GM23248 (cell line): ENCODE measurements around the gene LRRC19. TPM values are rescaled to one million over a fixed set of nuclear protein-coding genes. Genes with fewer than 3 reads are reported as not detected.

ENCODE experiments used
- DNase-seq: peaks from one replicate; pipeline ENCODE4 v3.0.0-alpha.2; 2015
- H2AFZ ChIP-seq: fragments of 200-600 bp; sonication (generic); 2 replicates; pipeline ENCODE4 v1.6.1; 2016; ENCODE audit warnings: antibody characterized with exemption
- H3F3A ChIP-seq: fragments of 200-600 bp; sonication (generic); 2 replicates; pipeline ENCODE4 v1.6.1; 2016; ENCODE audit warnings: mild to moderate bottlenecking, antibody characterized with exemption, mixed run types; ENCODE audit not compliant: insufficient read depth
- H3K27ac ChIP-seq: fragments of 200-600 bp; sonication (generic); 2 replicates; pipeline ENCODE4 v1.5.1; 2016; ENCODE audit warnings: mild to moderate bottlenecking
- H3K27me3 ChIP-seq: fragments of 200-600 bp; sonication (generic); replicated peaks from 2 replicates; pipeline ENCODE4 v1.6.1; 2016; ENCODE audit warnings: mild to moderate bottlenecking; ENCODE audit not compliant: insufficient read depth
- H3K36me3 ChIP-seq: fragments of 200-600 bp; sonication (generic); 2 replicates; pipeline ENCODE4 v1.6.1; 2016; ENCODE audit warnings: low read depth, mild to moderate bottlenecking
- H3K4me1 ChIP-seq: fragments of 200-600 bp; sonication (generic); 2 replicates; pipeline ENCODE4 v1.6.1; 2016; ENCODE audit warnings: mild to moderate bottlenecking; ENCODE audit not compliant: insufficient read depth
- H3K4me2 ChIP-seq: fragments of 200-600 bp; sonication (generic); one replicate; pipeline ENCODE4 v1.6.1; 2016; ENCODE audit warnings: mild to moderate bottlenecking; ENCODE audit not compliant: unreplicated experiment
- H3K4me3 ChIP-seq: fragments of 200-600 bp; sonication (generic); 2 replicates; pipeline ENCODE4 v1.5.1; 2016; ENCODE audit warnings: mild to moderate bottlenecking
- H3K79me2 ChIP-seq: fragments of 200-600 bp; sonication (generic); 2 replicates; pipeline ENCODE4 v1.6.1; 2016; ENCODE audit warnings: mild to moderate bottlenecking; ENCODE audit not compliant: insufficient read depth
- H3K9ac ChIP-seq: fragments of 200-600 bp; sonication (generic); 2 replicates; pipeline ENCODE4 v1.6.1; 2016; ENCODE audit warnings: mild to moderate bottlenecking
- H3K9me2 ChIP-seq: fragments of 200-600 bp; sonication (generic); 2 replicates; pipeline ENCODE4 v1.6.1; 2016; ENCODE audit warnings: mixed run types, mild to moderate bottlenecking, moderate library complexity; ENCODE audit not compliant: insufficient read depth
- H3K9me3 ChIP-seq: fragments of 200-600 bp; sonication (generic); one replicate; pipeline ENCODE4 v1.6.1; 2017; ENCODE audit warnings: low read depth
- H4K20me1 ChIP-seq: fragments of 200-600 bp; sonication (generic); 2 replicates; pipeline ENCODE4 v1.6.0; 2016; ENCODE audit not compliant: insufficient read depth
- EZH2 ChIP-seq: fragments of 200-600 bp; sonication (generic); IDR thresholded peaks from 2 replicates; pipeline ENCODE4 v1.6.1; 2018; ENCODE audit warnings: antibody characterized with exemption, mild to moderate bottlenecking; ENCODE audit not compliant: insufficient read depth, poor library complexity, severe bottlenecking
- EZH2phosphoT487 ChIP-seq: fragments of 200-600 bp; sonication (generic); IDR thresholded peaks from 2 replicates; pipeline ENCODE4 v1.6.1; 2018; ENCODE audit warnings: antibody characterized with exemption, moderate library complexity, mild to moderate bottlenecking, low read depth; ENCODE audit not compliant: insufficient read depth
- WGBS, 2 experiments: methylation state at CpG; one replicate each; pipeline ENCODE4 v1.1.6; 2015 to 2017; ENCODE audit warnings: low lambda C conversion rate in 2 of 2, low coverage in 1 of 2; ENCODE audit errors: missing lambda C conversion rate in 2 of 2; 5-methylcytosine and 5-hydroxymethylcytosine counted together
- in situ Hi-C: fragments of 300-500 bp; cut with MboI; formaldehyde crosslinking; loops from 2 replicates; pipeline ENCODE4 v1.15.0; 2020
- polyA plus RNA-seq: library from polyadenylated mRNA; unstranded; fragments of >200 nt; fragmentation: Nextera tagmentation; extraction: Ambion mirVana; gene quantifications from 2 replicates; pipeline ENCODE4 v1.2.1, GENCODE V29; 2016
- total RNA-seq: library from RNA; depleted of rRNA; stranded (reverse); fragments of >200 nt; shearing (Covaris generic); gene quantifications from 2 replicates; pipeline ENCODE4 v1.2.3, GENCODE V29; 2014

The LRRC19 gene
- total and polyA plus RNA-seq, 2 experiments from 2014 or later, result 0.10 TPM; not detected in 1

DNA sequence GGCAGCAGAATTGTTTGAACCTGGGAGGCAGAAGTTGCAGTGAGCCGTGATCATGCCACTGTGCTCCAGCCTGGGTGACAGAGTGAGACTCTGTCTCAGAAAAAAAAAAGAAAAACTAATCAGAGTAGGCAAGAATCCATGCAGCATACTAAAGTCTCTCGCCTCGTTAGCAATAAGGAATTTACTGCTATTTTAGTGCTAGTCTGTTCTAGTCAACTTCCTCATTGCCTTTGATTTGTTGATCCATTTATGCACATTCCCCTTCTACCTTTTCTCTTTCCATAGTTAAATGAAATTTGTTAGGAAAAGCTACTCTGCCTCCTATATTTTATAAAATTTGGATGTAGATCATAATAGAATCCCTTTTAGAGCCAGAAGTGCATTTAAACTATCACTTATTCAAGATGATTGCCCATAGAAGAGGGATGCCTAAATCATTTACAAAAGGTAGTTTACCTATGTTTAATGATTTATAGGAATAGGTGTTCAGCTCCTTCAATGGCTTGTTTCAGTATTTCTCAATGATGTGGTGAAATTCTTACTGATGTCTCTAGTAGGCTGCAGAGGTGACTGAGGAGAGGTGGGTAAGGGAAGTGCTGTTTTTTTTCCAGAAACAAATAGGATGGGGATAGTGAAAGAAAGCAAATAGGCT, 1.9 kb downstream of the LRRC19 start:
- H3K36me3 ChIP-seq, result no peaks in the 10 kb centered on the region
- WGBS, 2 experiments, result 96 to 98% methylated on average over 3 of the region's 3 CpGs
- H3K79me2 ChIP-seq, result no peaks in the 10 kb centered on the region
- no peaks in the 10 kb centered on the region for H3K27me3 ChIP-seq
- H3K9me3 ChIP-seq, result no peaks in the 10 kb centered on the region
- in situ Hi-C loops, result no loop called here
- H3K4me3 ChIP-seq, result no peak overlapping the region
- H3K9ac ChIP-seq, result no peak overlapping the region
- H4K20me1 ChIP-seq, result no peaks in the 10 kb centered on the region
- no peaks in the 10 kb centered on the region for H3K4me1 ChIP-seq
- no peaks in the 10 kb centered on the region for H3K9me2 ChIP-seq
- no peak overlapping the region for H2AFZ ChIP-seq
- no peak for DNase-seq
- no peak overlapping the region for H3K27ac ChIP-seq
- H3K4me2 ChIP-seq, result no peak overlapping the region
- no peak for TF ChIP-seq EZH2
- TF ChIP-seq EZH2phosphoT487, result no peak
- no peaks in the 10 kb centered on the region for H3F3A ChIP-seq

DNA sequence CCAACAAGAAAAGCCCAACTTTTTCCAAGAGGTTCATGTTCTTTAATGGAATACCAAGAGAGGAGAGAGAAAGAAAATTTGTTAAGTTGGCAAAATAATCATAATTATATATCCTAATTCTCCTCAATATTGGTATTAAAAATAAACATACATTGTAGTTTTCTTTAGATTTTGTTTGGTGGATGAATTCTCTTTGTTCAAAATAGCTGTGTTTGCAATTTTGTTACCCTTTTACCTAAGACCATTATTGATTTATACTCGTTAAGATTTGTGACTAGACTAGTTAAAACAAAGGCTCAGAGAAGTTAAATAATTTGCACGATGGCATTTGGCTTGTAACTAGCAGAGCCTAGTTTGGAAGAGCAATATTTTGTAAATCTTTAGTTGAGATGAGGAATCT, 9.7 kb downstream of the LRRC19 start:
- Histone ChIP-seq H3K36me3 (no peaks in the 10 kb centered on the region), H3K9me3 (no peaks in the 10 kb centered on the region), H3K4me2 (no peak overlapping the region), H3K27me3 (no peaks in the 10 kb centered on the region), H3K9ac (no peak overlapping the region), H3K4me3 (no peak overlapping the region), H3K27ac (no peak overlapping the region), H3K4me1 (no peaks in the 10 kb centered on the region), H4K20me1 (no peaks in the 10 kb centered on the region), H2AFZ (no peak overlapping the region), H3K79me2 (no peaks in the 10 kb centered on the region), H3K9me2 (no peaks in the 10 kb centered on the region), H3F3A (no peaks in the 10 kb centered on the region)
- in situ Hi-C loops, result no loop called here
- no peak for DNase-seq
- TF ChIP-seq EZH2phosphoT487, result no peak
- no peak for TF ChIP-seq EZH2
- 89 to 90% methylated on average over 2 of the region's 2 CpGs for WGBS, 2 experiments

DNA sequence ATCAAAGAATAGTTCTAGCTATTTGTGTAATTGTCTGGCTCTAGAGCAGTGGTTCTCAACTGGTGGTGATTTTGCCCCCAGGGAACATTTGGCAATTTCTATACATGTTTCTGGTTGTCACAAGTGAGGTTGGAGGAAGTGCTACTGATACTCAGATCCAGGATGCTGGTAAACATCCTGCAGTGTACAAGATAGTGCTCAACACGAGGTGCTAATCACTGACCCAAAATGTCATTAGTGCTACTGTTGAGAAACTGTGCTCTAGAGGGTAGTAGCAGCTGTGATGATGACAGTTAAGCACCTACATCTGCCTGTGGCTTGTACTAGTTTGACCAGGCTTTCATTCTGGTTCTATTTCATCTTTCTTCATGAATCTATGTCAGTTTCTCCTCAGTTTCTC, 22.1 kb downstream of the LRRC19 start:
- Histone ChIP-seq H3K27ac (no peak overlapping the region), H3K9ac (no peak overlapping the region), H3K9me3 (no peaks in the 10 kb centered on the region), H3K4me2 (no peak overlapping the region), H4K20me1 (no peaks in the 10 kb centered on the region), H2AFZ (no peak overlapping the region), H3K4me3 (no peak overlapping the region), H3K9me2 (no peaks in the 10 kb centered on the region), H3K79me2 (no peaks in the 10 kb centered on the region), H3K4me1 (no peaks in the 10 kb centered on the region), H3F3A (no peaks in the 10 kb centered on the region), H3K36me3 (no peaks in the 10 kb centered on the region), H3K27me3 (no peaks in the 10 kb centered on the region)
- in situ Hi-C loops, result no loop called here
- WGBS, 2 experiments, result 67 to 93% methylated on average over 1 of the region's 1 CpG
- TF ChIP-seq EZH2 (no peak), EZH2phosphoT487 (no peak)
- no peak for DNase-seq

DNA sequence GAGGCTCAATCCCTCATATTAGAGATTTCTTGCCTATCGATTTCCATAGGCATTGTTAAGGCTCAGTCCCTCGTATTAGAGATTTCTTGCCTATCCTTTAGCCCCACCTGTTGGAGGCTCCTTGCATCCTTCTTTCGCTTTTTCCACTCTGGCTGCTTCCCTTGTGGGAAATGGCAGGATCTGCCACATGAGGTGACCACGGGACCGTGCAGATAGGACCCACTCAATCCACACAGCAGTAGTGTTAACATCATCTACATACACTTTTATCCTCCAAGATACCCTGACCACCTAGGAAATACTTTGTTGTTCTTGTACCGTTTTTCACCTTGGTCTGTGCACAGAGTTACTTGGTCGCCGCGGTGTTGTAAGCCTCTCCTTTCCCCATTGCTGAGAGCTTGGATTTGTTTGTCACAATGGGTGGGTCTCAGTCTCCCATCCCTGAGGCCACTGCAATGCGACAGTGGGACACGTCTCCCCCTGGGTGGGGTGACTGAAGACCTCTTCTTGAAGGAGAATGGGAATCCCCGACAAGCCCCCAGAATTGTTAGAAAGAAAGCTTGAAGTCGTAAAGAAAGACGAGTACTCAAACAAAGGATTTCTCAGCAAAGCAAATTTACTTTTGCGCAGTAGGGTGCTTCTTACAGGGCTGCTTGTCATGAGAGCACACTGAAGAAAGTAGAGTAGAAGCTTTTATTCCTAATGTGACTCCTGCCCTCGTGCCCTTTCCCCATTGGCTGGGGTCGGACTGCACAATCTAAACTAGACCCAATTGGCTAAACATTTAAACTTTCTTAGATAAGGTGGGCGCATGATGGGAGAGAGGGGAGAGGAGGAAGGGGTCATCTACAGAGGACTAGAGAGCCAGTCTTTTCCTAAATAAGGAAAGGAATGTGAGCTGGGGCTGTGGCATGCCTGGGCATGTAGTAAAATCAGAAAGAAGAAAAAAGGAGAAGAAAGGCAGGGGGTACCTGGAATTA, 29.5 kb downstream of the LRRC19 start:
- H4K20me1 ChIP-seq, result no peaks in the 10 kb centered on the region
- no peaks in the 10 kb centered on the region for H3K36me3 ChIP-seq
- H3K27ac ChIP-seq, result no peak overlapping the region
- H3K79me2 ChIP-seq, result peaks cover 6% of the 10 kb centered on the region; the same call in 1 of the 2 replicates
- no peak overlapping the region for H3K4me2 ChIP-seq
- H3K4me3 ChIP-seq, result no peak overlapping the region
- peak overlapping the region; percentile 8 for H2AFZ ChIP-seq
- in situ Hi-C loops, result no loop called here
- WGBS, 2 experiments, result 77 to 81% methylated on average over 18 of the region's 18 CpGs
- H3K9ac ChIP-seq, result no peak overlapping the region
- H3K9me2 ChIP-seq, result no peaks in the 10 kb centered on the region
- DNase-seq, result peak; percentile 49
- no peaks in the 10 kb centered on the region for H3F3A ChIP-seq
- no peak for TF ChIP-seq EZH2
- no peak for TF ChIP-seq EZH2phosphoT487
- H3K9me3 ChIP-seq, result no peaks in the 10 kb centered on the region
- no peaks in the 10 kb centered on the region for H3K27me3 ChIP-seq
- 0 out of 2 replicates have a peak, but pooled peaks cover 4% of the 10 kb centered on the region for H3K4me1 ChIP-seq
